OCI-LY1 (cell line): Measurements from ENCODE around the gene SLC25A21.

Experiments used
- H2AFZ ChIP-seq: fragments of 200-600 bp; sonication (generic), shearing (Covaris generic); 2 replicates; pipeline ENCODE4 v1.6.0; 2014; ENCODE audit warnings: antibody characterized with exemption, mild to moderate bottlenecking, low read length
- H3F3A ChIP-seq: fragments of 200-600 bp; sonication (generic), shearing (Covaris generic); 2 replicates; pipeline ENCODE4 v1.6.0; 2014; ENCODE audit warnings: mild to moderate bottlenecking, antibody characterized with exemption, low read length, moderate library complexity; ENCODE audit not compliant: insufficient read depth
- H3K27ac ChIP-seq: fragments of 200-600 bp; sonication (generic); 2 replicates; pipeline ENCODE4 v1.5.1; 2014; ENCODE audit warnings: low read length, mixed run types, mild to moderate bottlenecking, low read depth; ENCODE audit not compliant: poor library complexity, severe bottlenecking
- H3K27me3 ChIP-seq: fragments of 200-600 bp; sonication (generic); 2 replicates; pipeline ENCODE4 v1.6.0; 2014; ENCODE audit warnings: antibody characterized with exemption, mild to moderate bottlenecking, low read length, moderate library complexity; ENCODE audit not compliant: insufficient read depth
- H3K36me3 ChIP-seq: fragments of 200-600 bp; sonication (generic); 2 replicates; pipeline ENCODE4 v1.6.1; 2014; ENCODE audit warnings: mild to moderate bottlenecking, antibody characterized with exemption, low read length, moderate library complexity, mixed read lengths; ENCODE audit not compliant: insufficient read depth
- H3K4me1 ChIP-seq: fragments of 200-600 bp; sonication (generic); 2 replicates; pipeline ENCODE4 v1.5.1; 2014; ENCODE audit warnings: mild to moderate bottlenecking, low read length, moderate library complexity; ENCODE audit not compliant: insufficient read depth, severe bottlenecking
- H3K4me2 ChIP-seq: fragments of 200-600 bp; sonication (generic), shearing (Covaris generic); 2 replicates; pipeline ENCODE4 v1.6.1; 2014; ENCODE audit warnings: low read length
- H3K4me3 ChIP-seq: fragments of 200-600 bp; sonication (generic); 2 replicates; pipeline ENCODE4 v1.5.1; 2014; ENCODE audit warnings: low read length, low read depth, mild to moderate bottlenecking, mixed read lengths; ENCODE audit not compliant: poor library complexity, severe bottlenecking
- H3K79me2 ChIP-seq: fragments of 200-600 bp; shearing (Covaris generic); 2 replicates; pipeline ENCODE4 v1.6.1; 2016; ENCODE audit warnings: mixed run types, low read length, mixed read lengths; ENCODE audit not compliant: insufficient read depth
- H3K9ac ChIP-seq: fragments of 200-600 bp; sonication (generic), shearing (Covaris generic); 2 replicates; pipeline ENCODE4 v1.6.1; 2014; ENCODE audit warnings: mild to moderate bottlenecking, low read length, mixed read lengths
- H3K9me2 ChIP-seq: fragments of 200-600 bp; sonication (generic), shearing (Covaris generic); 2 replicates; pipeline ENCODE4 v1.6.1; 2014; ENCODE audit warnings: low read depth, mild to moderate bottlenecking, low read length, mixed read lengths
- H3K9me3 ChIP-seq: fragments of 200-600 bp; shearing (Covaris generic); 2 replicates; pipeline ENCODE4 v1.6.1; 2014; ENCODE audit warnings: low read length, mixed read lengths
- H4K20me1 ChIP-seq: fragments of 200-600 bp; sonication (generic), shearing (Covaris generic); 2 replicates; pipeline ENCODE4 v1.6.0; 2016; ENCODE audit warnings: mild to moderate bottlenecking, low read length; ENCODE audit not compliant: insufficient read depth
- CTCF ChIP-seq: fragments of 200-600 bp; sonication (generic), shearing (Covaris generic); IDR thresholded peaks from 2 replicates; pipeline ENCODE4 v1.5.1; 2017; ENCODE audit warnings: mild to moderate bottlenecking, antibody characterized with exemption, low read length, moderate library complexity, mixed read lengths
- EZH2 ChIP-seq: fragments of 200-600 bp; sonication (generic), shearing (Covaris generic); IDR thresholded peaks from 2 replicates; pipeline ENCODE4 v1.8.0; 2017; ENCODE audit warnings: borderline replicate concordance, mixed run types, mild to moderate bottlenecking, antibody characterized with exemption, low read length, moderate library complexity, mixed read lengths

Gene SLC25A21

GRCh38 chr14:36827861-36828260 lies 344.5 kb downstream of the SLC25A21 start:
- Histone ChIP-seq H3K9ac (no peak overlapping the region), H2AFZ (no peak overlapping the region), H3K27ac (no peak overlapping the region)

GRCh38 chr14:36826614-36827013 lies 345.8 kb downstream of the SLC25A21 start:
- Histone ChIP-seq H2AFZ (no peak overlapping the region), H3K9ac (no peak overlapping the region), H3K9me3 (no peaks in the 10 kb centered on the region), H3K4me2 (no peak overlapping the region), H3K27me3 (no peaks in the 10 kb centered on the region), H3K79me2 (no peaks in the 10 kb centered on the region), H3K4me3 (no peak overlapping the region), H3F3A (no peaks in the 10 kb centered on the region), H3K36me3 (no peaks in the 10 kb centered on the region), H4K20me1 (no peaks in the 10 kb centered on the region), H3K9me2 (no peaks in the 10 kb centered on the region), H3K4me1 (no peaks in the 10 kb centered on the region), H3K27ac (no peak overlapping the region)
- TF ChIP-seq CTCF (no peak), EZH2 (no peak)

More at GRCh38 chr14:36827861-36828260, 344.5 kb downstream of the SLC25A21 start:
- Histone ChIP-seq H3K79me2 (no peaks in the 10 kb centered on the region), H3K27me3 (no peaks in the 10 kb centered on the region), H3K36me3 (no peaks in the 10 kb centered on the region), H3F3A (no peaks in the 10 kb centered on the region), H3K9me2 (no peaks in the 10 kb centered on the region), H3K4me2 (no peak overlapping the region), H3K4me1 (no peaks in the 10 kb centered on the region), H3K9me3 (no peaks in the 10 kb centered on the region), H3K4me3 (no peak overlapping the region), H4K20me1 (no peaks in the 10 kb centered on the region)
- TF ChIP-seq EZH2 (no peak), CTCF (no peak)

- H3K36me3 ChIP-seq = no peaks in the 10 kb centered on the region
- no peaks in the 10 kb centered on the region for H3K4me1 ChIP-seq
- TF ChIP-seq EZH2 = no peak
- no peak for TF ChIP-seq CTCF
- H3K9ac ChIP-seq = no peak overlapping the region
- no peaks in the 10 kb centered on the region for H3K79me2 ChIP-seq
- H3K4me2 ChIP-seq = no peak overlapping the region
- no peaks in the 10 kb centered on the region for H3K27me3 ChIP-seq
- H3K9me3 ChIP-seq = no peaks in the 10 kb centered on the region
- no peak overlapping the region for H2AFZ ChIP-seq
- no peaks in the 10 kb centered on the region for H4K20me1 ChIP-seq
- no peak overlapping the region for H3K4me3 ChIP-seq
- no peaks in the 10 kb centered on the region for H3K9me2 ChIP-seq
- H3F3A ChIP-seq = no peaks in the 10 kb centered on the region
- H3K27ac ChIP-seq = no peak overlapping the region
These were observed 347.6 kb downstream of the SLC25A21 start for GRCh38 chr14:36824854-36825253.
